ENCODE results near the gene RNF220.

GRCh38 chr1:44701141-44701573, 296.1 kb downstream of the RNF220 start:
- TF ChIP-seq, protein P1, sequence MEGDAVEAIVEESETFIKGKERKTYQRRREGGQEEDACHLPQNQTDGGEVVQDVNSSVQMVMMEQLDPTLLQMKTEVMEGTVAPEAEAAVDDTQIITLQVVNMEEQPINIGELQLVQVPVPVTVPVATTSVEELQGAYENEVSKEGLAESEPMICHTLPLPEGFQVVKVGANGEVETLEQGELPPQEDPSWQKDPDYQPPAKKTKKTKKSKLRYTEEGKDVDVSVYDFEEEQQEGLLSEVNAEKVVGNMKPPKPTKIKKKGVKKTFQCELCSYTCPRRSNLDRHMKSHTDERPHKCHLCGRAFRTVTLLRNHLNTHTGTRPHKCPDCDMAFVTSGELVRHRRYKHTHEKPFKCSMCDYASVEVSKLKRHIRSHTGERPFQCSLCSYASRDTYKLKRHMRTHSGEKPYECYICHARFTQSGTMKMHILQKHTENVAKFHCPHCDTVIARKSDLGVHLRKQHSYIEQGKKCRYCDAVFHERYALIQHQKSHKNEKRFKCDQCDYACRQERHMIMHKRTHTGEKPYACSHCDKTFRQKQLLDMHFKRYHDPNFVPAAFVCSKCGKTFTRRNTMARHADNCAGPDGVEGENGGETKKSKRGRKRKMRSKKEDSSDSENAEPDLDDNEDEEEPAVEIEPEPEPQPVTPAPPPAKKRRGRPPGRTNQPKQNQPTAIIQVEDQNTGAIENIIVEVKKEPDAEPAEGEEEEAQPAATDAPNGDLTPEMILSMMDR (conservative IDR thresholded peaks at IDR 0.05), result no peak
- TF ChIP-seq ZFX (IDR thresholded peaks at IDR 0.05), result no peak

Measured in C4-2B (cell line).